Stimulated activated CD4-positive, alpha-beta T cell treated with anti-CD3 and anti-CD28 coated beads, Interleukin-2, amount 100 ng/mL, for 4 hours (primary cell): ENCODE measurements around the gene DKKL1.

Experiments used
- DNase-seq: peaks from one replicate; pipeline ENCODE4 v3.0.0-alpha.2; 2020; ENCODE audit warnings: low read depth

The DKKL1 gene

GRCh38 chr19:49396738-49397505 is 33.2 kb downstream of the DKKL1 start:
- DNase-seq: no peak

GRCh38 chr19:49398001-49398615 is 34.4 kb downstream of the DKKL1 start:
- DNase-seq: no peak

GRCh38 chr19:49398931-49399330 is 35.3 kb downstream of the DKKL1 start:
- DNase-seq: no peak

DNA sequence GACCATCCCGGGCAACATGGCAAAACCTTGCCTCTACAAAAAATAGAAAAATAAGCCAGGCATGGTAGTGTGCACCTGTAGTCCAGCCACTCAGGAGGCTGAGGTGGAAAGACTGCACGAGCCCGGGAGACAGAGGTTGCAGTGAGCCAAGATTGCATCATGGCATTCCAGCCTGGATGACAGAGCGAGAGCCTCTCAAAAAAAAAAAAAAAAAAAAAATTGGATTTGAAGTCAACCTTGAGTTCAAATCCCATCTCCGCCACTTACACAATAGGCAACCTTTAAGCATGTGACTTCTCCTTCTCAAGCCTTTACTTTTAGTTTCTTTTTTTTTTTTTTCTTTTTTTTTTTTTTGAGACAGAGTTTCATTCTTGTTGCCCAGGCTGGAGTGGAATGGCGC is 36.4 kb downstream of the DKKL1 start:
- no peak for DNase-seq

- no peak for DNase-seq
Measured at GRCh38 chr19:49403404-49404187, 39.9 kb downstream of the DKKL1 start.

DNA sequence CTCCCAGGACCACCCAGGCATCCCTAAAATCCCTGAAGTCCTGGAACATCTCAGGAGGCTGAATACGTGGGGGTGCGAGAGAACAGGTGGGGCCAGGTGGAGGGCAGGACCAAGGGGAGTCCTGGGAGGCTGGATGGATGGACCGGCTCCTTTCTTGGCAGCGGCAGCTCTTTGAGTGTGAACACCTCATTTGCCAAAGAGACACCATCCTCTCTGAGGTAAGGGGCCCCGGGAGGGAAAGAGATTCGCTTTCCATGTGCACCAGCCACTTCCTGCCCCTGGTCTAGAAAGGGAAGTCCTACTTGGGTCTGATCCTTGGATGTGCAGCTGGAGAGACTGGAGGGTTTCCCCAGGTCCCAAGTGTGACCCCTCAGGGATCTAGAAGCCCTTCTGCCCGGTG is 43.4 kb downstream of the DKKL1 start:
- DNase-seq: no peak

DNA sequence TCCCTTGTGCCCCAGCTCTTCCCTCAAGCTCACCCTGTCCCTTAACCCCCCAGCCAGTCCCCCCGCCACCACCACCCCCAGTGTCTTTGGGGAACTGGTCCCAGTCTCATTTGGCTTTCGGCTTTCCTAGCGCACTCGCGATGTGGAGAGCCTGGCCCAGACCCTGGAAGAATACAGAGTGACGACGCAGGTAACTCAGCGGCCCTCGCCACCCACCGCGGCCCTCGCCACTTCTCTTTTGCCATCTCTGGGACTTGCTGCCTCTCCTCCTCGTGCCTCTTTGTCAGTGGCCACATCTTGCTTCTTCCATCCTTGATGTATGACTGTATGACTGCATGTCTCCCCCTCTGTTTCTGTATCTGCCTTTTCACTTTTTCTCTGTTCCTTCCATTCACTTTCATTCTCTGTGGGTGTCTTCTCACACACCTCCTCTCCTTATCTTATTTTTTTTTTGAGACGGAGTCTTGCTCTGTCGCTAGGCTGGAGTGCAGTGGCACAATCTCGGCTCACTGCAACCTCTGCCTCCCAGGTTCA is 43.9 kb downstream of the DKKL1 start:
- DNase-seq: no peak

DNA sequence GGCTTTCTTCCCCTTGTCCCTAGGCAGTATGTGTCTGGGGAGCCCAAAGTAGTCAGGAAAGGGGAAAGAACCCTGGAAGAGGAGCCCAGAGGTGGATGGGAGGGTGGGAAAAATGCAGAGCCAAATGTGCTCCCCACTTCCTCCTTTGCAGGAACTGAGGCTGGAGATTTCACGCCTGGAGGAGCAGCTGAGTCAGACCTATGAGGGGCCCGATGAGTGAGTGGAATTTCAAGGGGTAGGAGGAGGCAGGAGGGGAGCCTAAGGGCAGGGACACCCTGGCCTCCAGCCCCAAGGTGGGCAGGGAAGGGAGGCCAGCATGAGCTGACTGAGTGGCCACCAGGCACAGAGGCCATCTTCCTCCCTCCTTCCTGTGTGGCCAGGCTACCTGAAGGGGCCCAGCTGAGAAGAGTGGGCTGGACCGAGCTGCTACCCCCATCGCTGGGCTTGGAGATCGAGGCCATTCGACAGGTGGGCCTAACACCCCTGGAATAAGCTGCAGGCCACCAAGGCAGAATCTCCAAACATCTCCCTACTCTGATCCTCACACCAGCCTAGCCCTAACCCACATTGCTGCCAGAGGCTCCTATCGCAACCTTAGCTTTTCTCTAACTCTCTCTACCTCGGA is 45.3 kb downstream of the DKKL1 start:
- DNase-seq: no peak

DNA sequence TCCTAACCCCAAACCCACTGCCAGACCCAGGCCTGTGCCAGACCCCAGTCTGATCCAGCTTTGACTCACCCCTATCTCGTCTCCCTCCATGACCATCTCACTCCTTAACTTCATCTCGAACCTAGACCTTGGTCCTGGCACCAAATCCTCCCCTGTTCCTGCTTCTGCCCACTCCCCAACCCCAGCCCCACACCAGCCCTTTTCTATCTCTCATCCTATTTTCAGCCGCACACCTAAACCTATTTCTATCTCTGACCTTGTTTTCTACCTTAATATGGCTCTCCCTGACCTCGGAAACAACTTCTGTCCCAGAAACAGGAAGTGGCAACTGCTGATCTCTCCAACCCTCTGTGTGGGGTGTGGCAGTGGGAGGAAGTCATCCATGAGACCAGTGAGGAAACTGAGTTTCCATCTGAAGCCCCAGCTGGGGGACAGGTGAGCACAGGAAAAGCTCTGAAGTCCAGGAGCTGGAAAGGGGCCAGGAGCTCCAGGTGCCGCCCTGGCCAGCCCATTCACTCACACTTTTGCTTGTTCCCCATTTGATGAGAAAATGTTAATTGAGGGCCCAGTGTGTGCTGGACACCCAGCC is 45.9 kb downstream of the DKKL1 start:
- DNase-seq: no peak

GRCh38 chr19:49411681-49412326 is 48.1 kb downstream of the DKKL1 start:
- DNase-seq: no peak

- no peak for DNase-seq
Measured at GRCh38 chr19:49413348-49413747, 49.7 kb downstream of the DKKL1 start.

GRCh38 chr19:49414256-49414655 is 50.6 kb downstream of the DKKL1 start:
- DNase-seq: no peak

- DNase-seq: no peak
Measured at GRCh38 chr19:49415102-49415809, 51.6 kb downstream of the DKKL1 start.

GRCh38 chr19:49415810-49416200 is 52.1 kb downstream of the DKKL1 start:
- no peak for DNase-seq

GRCh38 chr19:49417088-49417487 is 53.4 kb downstream of the DKKL1 start:
- no peak for DNase-seq

DNA sequence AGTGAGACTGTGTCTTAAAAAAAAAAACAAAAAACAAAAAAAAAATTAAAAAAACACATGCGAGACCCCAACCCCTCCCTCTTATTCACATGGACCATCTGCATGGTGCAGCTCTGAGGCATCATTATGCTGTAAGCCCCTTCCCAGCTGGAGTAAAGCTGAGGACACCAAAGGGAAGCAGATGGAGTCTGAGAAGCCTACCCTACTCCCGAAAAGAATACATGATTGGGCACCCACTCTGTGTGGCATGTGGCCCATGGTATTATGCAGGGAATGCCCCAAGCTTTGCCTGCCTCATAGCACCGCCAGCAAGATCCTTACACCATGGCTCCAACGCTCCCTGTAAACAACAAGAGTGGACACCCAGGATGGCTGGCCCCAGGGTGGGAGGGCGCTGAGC is 54.8 kb downstream of the DKKL1 start:
- DNase-seq: no peak

- DNase-seq: no peak
Measured at GRCh38 chr19:49419173-49419572, 55.5 kb downstream of the DKKL1 start.

DNA sequence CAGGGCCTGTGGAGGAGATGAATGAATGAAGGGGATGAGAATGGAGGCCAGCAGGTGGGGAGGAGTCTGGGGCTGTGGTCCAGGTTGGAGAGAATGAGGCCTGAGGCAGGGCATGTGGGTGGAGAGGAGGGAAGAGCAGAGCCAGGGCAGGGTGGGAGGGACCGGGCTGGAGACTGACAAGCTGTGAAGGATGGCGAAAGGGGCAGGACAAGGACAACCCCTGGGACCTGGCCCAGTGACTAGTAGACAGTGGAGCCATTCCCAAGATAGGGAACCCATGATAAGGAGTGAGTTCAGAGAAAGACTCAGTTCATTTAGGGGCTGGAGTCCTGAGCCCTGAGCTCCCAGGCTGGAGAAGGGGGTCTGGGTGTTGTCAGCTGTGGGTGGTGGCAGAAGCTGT is 56.5 kb downstream of the DKKL1 start:
- DNase-seq: no peak

GRCh38 chr19:49421039-49421877 is 57.6 kb downstream of the DKKL1 start:
- DNase-seq: no peak

GRCh38 chr19:49421878-49422202 is 58.2 kb downstream of the DKKL1 start:
- DNase-seq: no peak
